GM23338 (cell line): ENCODE measurements around the gene VSIG10. TPM values are rescaled to one million over a fixed set of nuclear protein-coding genes. Genes with fewer than 3 reads are reported as not detected.
"Not testable (repeated sequence)": the region's sequence is repeated elsewhere in the genome, so short reads cannot be mapped to it uniquely, and the experiment has no call there.

Experiments used
- ATAC-seq: fragments of 200-7000 bp; cut with Tn5 transposase; 3 replicates; pipeline ENCODE4 v1.9.1; 2020
- DNase-seq: peaks from one replicate; pipeline ENCODE4 v3.0.0-alpha.2; 2015; ENCODE audit warnings: low spot score
- H2AFZ ChIP-seq: fragments of 200-600 bp; sonication (generic); 2 replicates; pipeline ENCODE4 v1.8.0; 2016; ENCODE audit warnings: antibody characterized with exemption, mild to moderate bottlenecking, moderate library complexity
- H3F3A ChIP-seq: fragments of 200-600 bp; sonication (generic); replicated peaks from 2 replicates; pipeline ENCODE4 v1.8.0; 2017; ENCODE audit warnings: antibody characterized with exemption, mixed run types, low read depth
- H3K27ac ChIP-seq: fragments of 200-600 bp; sonication (generic); 2 replicates; pipeline ENCODE4 v1.6.1; 2016; ENCODE audit warnings: low read depth
- H3K27me3 ChIP-seq: fragments of 200-600 bp; sonication (generic); 2 replicates; pipeline ENCODE4 v1.8.0; 2016; ENCODE audit warnings: mild to moderate bottlenecking, mixed run types, moderate library complexity; ENCODE audit not compliant: insufficient read depth
- H3K36me3 ChIP-seq: fragments of 200-600 bp; sonication (generic); 2 replicates; pipeline ENCODE4 v1.8.0; 2016; ENCODE audit warnings: mild to moderate bottlenecking; ENCODE audit not compliant: insufficient read depth
- H3K4me1 ChIP-seq: fragments of 200-600 bp; sonication (generic); 2 replicates; pipeline ENCODE4 v1.8.0; 2016; ENCODE audit warnings: mild to moderate bottlenecking, moderate library complexity; ENCODE audit not compliant: insufficient read depth
- H3K4me2 ChIP-seq: fragments of 200-600 bp; sonication (generic); 2 replicates; pipeline ENCODE4 v1.7.1; 2017; ENCODE audit warnings: mixed run types
- H3K4me3 ChIP-seq: fragments of 200-600 bp; sonication (generic); 2 replicates; pipeline ENCODE4 v1.6.1; 2016; ENCODE audit warnings: mixed run types
- H3K79me2 ChIP-seq: fragments of 200-600 bp; sonication (generic); replicated peaks from 2 replicates; pipeline ENCODE4 v1.8.0; 2017; ENCODE audit warnings: mild to moderate bottlenecking; ENCODE audit not compliant: insufficient read depth
- H3K9me2 ChIP-seq: fragments of 200-600 bp; sonication (generic); 2 replicates; pipeline ENCODE4 v1.8.0; 2017; ENCODE audit not compliant: insufficient read depth
- H4K20me1 ChIP-seq: fragments of 200-600 bp; sonication (generic); replicated peaks from 2 replicates; pipeline ENCODE4 v1.8.0; 2017; ENCODE audit warnings: mild to moderate bottlenecking; ENCODE audit not compliant: insufficient read depth
- H3K27ac Mint-ChIP-seq: 2 replicates; pipeline ENCODE4 v1.8.0; 2020; ENCODE audit warnings: inconsistent platforms, mild to moderate bottlenecking, moderate library complexity, mixed read lengths
- H3K27me3 Mint-ChIP-seq: 3 replicates; pipeline ENCODE4 v1.8.0; 2022; ENCODE audit warnings: low read depth, mild to moderate bottlenecking, moderate library complexity, mixed read lengths, inconsistent platforms; ENCODE audit not compliant: insufficient read depth, poor library complexity
- H3K36me3 Mint-ChIP-seq: 3 replicates; pipeline ENCODE4 v1.8.0; 2021; ENCODE audit warnings: low read depth, mild to moderate bottlenecking, inconsistent platforms, moderate library complexity, mixed read lengths
- H3K4me1 Mint-ChIP-seq: 3 replicates; pipeline ENCODE4 v1.8.0; 2020; ENCODE audit warnings: mild to moderate bottlenecking, inconsistent platforms, mixed read lengths
- H3K4me3 Mint-ChIP-seq: 3 replicates; pipeline ENCODE4 v1.8.0; 2021; ENCODE audit warnings: moderate library complexity, mild to moderate bottlenecking, inconsistent platforms, mixed read lengths
- H3K9me3 Mint-ChIP-seq: 3 replicates; pipeline ENCODE4 v1.8.0; 2020; ENCODE audit warnings: moderate library complexity, mild to moderate bottlenecking, inconsistent platforms, mixed read lengths
- CREB1 ChIP-seq: fragments of 250-450 bp; sonication (Bioruptor Pico); IDR thresholded peaks from 2 replicates; pipeline ENCODE4 v1.5.0; 2020; ENCODE audit warnings: low read depth, mild to moderate bottlenecking, moderate library complexity
- EZH2phosphoT487 ChIP-seq: fragments of 200-600 bp; sonication (generic); IDR thresholded peaks from one replicate; pipeline ENCODE4 v1.8.1; 2018; ENCODE audit warnings: antibody characterized with exemption; ENCODE audit not compliant: unreplicated experiment
- JUNB ChIP-seq: IDR thresholded peaks from one replicate; pipeline ENCODE4 v1.6.1; 2016; ENCODE audit warnings: antibody characterized with exemption; ENCODE audit not compliant: unreplicated experiment
- POLR2AphosphoS5 ChIP-seq: IDR thresholded peaks from 2 replicates; pipeline ENCODE4 v1.6.1; 2016; ENCODE audit warnings: antibody characterized with exemption, low read depth
- ZNF331 ChIP-seq: fragments of 250-450 bp; sonication (Bioruptor Pico); IDR thresholded peaks from 2 replicates; pipeline ENCODE4 v1.5.0; 2020; ENCODE audit warnings: low read depth, mild to moderate bottlenecking, moderate library complexity
- polyA plus RNA-seq: library from polyadenylated mRNA; unstranded; fragments of >200 nt; fragmentation: Nextera tagmentation; extraction: Ambion mirVana; gene quantifications from 2 replicates; pipeline ENCODE4 v1.2.1, GENCODE V29; 2016
- total RNA-seq: library from RNA; depleted of rRNA; stranded (reverse); fragments of >200 nt; shearing (Covaris generic); gene quantifications from 2 replicates; pipeline ENCODE4 v1.2.3, GENCODE V29; 2014
- TF ChIP-seq, protein P1 (sequence below): IDR thresholded peaks from 2 replicates; pipeline ENCODE4 v1.6.1; 2016; ENCODE audit warnings: antibody characterized with exemption
- TF ChIP-seq, protein P2 (sequence below): fragments of 250-450 bp; sonication (Bioruptor Pico); IDR thresholded peaks from 2 replicates; pipeline ENCODE4 v1.5.0; 2020; ENCODE audit warnings: mild to moderate bottlenecking, moderate library complexity

The VSIG10 gene
- total and polyA plus RNA-seq, 2 experiments from 2014 or later: 52.1 to 98.5 TPM

DNA sequence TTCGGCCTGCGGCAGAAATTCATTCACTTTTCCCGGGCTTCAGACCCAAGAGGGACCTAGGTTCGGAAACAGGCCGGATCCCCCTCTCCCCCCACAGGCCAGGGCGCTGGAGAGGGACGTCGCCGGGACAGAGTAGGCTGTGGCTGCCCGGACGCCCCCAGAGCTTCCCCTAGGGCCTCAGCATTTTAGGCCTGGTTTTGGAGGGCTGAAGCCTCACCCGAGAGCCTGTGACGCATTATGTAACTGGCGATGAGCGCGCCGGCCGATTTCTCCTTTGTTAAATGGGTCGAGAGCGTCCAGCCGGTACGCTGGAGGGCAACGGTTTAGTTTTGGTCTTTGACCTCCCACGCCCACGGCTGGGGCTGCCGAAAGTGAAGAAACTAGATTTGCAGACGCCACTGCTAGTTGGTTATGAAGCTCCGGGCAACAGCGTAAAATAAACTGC, 32.8 kb upstream of the VSIG10 start:
- TF ChIP-seq, protein P1, sequence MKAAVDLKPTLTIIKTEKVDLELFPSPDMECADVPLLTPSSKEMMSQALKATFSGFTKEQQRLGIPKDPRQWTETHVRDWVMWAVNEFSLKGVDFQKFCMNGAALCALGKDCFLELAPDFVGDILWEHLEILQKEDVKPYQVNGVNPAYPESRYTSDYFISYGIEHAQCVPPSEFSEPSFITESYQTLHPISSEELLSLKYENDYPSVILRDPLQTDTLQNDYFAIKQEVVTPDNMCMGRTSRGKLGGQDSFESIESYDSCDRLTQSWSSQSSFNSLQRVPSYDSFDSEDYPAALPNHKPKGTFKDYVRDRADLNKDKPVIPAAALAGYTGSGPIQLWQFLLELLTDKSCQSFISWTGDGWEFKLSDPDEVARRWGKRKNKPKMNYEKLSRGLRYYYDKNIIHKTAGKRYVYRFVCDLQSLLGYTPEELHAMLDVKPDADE: no peak
- no peak for TF ChIP-seq EZH2phosphoT487
- TF ChIP-seq POLR2AphosphoS5: no peak
- no peak for TF ChIP-seq JUNB
- peak overlapping the region; percentile 42; the same call in 1 of the 2 replicates for H3K27ac ChIP-seq
- Mint-ChIP-seq H3K27ac (peak overlapping the region; percentile 73), H3K9me3 (peaks cover 3% of the 10 kb centered on the region; the same call in 1 of the 3 replicates), H3K4me3 (peak overlapping the region; percentile 91), H3K4me1 (peaks cover 11% of the 10 kb centered on the region), H3K27me3 (peaks cover 7% of the 10 kb centered on the region), H3K36me3 (peaks cover 53% of the 10 kb centered on the region)
- no peaks in the 10 kb centered on the region for H3K9me2 ChIP-seq
- no peaks in the 10 kb centered on the region for H3K27me3 ChIP-seq
- DNase-seq (peak; percentile 71), ATAC-seq (peak; percentile 62)
- H4K20me1 ChIP-seq: peaks cover 15% of the 10 kb centered on the region
- H2AFZ ChIP-seq: no peak overlapping the region
- H3K36me3 ChIP-seq: peaks cover 32% of the 10 kb centered on the region
- peaks cover 10% of the 10 kb centered on the region; the same call in 1 of the 2 replicates for H3F3A ChIP-seq
- peak overlapping the region; percentile 93 for H3K4me3 ChIP-seq
- H3K79me2 ChIP-seq: peaks cover 74% of the 10 kb centered on the region
- H3K4me1 ChIP-seq: peaks cover 10% of the 10 kb centered on the region; the same call in 1 of the 2 replicates
- peak overlapping the region; percentile 97 for H3K4me2 ChIP-seq

DNA sequence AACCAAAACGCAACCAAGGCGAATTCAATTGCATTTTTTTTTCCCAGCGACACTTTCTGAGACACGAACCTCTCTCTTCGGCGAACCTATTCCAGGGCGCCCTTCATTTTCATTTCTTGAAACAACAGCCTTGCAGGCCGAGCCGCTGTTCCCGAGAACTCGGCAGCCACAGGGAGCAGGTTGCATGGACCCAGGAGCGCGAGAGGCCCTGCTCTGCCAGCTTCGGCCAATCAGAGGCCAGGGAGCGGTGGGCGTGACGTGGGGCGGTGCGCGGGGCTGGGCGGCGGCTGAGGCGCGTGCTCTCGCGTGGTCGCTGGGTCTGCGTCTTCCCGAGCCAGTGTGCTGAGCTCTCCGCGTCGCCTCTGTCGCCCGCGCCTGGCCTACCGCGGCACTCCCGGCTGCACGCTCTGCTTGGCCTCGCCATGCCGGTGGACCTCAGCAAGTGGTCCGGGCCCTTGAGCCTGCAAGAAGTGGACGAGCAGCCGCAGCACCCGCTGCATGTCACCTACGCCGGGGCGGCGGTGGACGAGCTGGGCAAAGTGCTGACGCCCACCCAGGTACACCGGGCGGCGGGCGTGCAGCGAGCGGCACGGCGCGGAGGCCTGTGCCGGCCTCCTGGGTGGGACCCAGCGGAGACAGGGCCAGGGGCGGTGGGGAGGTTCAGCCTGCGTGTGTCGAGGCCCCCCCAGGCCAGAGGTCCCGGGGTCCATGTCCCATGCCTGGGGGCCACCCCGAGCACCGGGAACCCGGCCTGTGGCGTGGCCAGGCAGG, 32.2 kb upstream of the VSIG10 start, which contains the start of gene PEBP1:
PEBP1 (plus strand) TSS at position 337 of the 771 bp plus-strand sequence; CDS start at position 423, 86 bp downstream.
- peak; percentile 96 for ATAC-seq
- H3K9me2 ChIP-seq: no peaks in the 10 kb centered on the region
- H3K79me2 ChIP-seq: peaks cover 70% of the 10 kb centered on the region
- H3K4me2 ChIP-seq: peak within 1 kb of the TSS; percentile 97
- Mint-ChIP-seq H3K4me3 (peak within 1 kb of the TSS; percentile 91), H3K9me3 (peaks cover 3% of the 10 kb centered on the region; the same call in 1 of the 3 replicates), H3K36me3 (peaks cover 50% of the 10 kb centered on the region), H3K27ac (peak within 1 kb of the TSS; percentile 89), H3K27me3 (peaks cover 9% of the 10 kb centered on the region), H3K4me1 (peaks cover 11% of the 10 kb centered on the region)
- peak within 1 kb of the TSS; percentile 92 for H2AFZ ChIP-seq
- no peak for TF ChIP-seq ZNF331
- TF ChIP-seq POLR2AphosphoS5: peak; percentile 97
- no peak for TF ChIP-seq JUNB
- TF ChIP-seq CREB1 (CRISPR knock-in tag): peak; percentile 65
- TF ChIP-seq, protein P2, sequence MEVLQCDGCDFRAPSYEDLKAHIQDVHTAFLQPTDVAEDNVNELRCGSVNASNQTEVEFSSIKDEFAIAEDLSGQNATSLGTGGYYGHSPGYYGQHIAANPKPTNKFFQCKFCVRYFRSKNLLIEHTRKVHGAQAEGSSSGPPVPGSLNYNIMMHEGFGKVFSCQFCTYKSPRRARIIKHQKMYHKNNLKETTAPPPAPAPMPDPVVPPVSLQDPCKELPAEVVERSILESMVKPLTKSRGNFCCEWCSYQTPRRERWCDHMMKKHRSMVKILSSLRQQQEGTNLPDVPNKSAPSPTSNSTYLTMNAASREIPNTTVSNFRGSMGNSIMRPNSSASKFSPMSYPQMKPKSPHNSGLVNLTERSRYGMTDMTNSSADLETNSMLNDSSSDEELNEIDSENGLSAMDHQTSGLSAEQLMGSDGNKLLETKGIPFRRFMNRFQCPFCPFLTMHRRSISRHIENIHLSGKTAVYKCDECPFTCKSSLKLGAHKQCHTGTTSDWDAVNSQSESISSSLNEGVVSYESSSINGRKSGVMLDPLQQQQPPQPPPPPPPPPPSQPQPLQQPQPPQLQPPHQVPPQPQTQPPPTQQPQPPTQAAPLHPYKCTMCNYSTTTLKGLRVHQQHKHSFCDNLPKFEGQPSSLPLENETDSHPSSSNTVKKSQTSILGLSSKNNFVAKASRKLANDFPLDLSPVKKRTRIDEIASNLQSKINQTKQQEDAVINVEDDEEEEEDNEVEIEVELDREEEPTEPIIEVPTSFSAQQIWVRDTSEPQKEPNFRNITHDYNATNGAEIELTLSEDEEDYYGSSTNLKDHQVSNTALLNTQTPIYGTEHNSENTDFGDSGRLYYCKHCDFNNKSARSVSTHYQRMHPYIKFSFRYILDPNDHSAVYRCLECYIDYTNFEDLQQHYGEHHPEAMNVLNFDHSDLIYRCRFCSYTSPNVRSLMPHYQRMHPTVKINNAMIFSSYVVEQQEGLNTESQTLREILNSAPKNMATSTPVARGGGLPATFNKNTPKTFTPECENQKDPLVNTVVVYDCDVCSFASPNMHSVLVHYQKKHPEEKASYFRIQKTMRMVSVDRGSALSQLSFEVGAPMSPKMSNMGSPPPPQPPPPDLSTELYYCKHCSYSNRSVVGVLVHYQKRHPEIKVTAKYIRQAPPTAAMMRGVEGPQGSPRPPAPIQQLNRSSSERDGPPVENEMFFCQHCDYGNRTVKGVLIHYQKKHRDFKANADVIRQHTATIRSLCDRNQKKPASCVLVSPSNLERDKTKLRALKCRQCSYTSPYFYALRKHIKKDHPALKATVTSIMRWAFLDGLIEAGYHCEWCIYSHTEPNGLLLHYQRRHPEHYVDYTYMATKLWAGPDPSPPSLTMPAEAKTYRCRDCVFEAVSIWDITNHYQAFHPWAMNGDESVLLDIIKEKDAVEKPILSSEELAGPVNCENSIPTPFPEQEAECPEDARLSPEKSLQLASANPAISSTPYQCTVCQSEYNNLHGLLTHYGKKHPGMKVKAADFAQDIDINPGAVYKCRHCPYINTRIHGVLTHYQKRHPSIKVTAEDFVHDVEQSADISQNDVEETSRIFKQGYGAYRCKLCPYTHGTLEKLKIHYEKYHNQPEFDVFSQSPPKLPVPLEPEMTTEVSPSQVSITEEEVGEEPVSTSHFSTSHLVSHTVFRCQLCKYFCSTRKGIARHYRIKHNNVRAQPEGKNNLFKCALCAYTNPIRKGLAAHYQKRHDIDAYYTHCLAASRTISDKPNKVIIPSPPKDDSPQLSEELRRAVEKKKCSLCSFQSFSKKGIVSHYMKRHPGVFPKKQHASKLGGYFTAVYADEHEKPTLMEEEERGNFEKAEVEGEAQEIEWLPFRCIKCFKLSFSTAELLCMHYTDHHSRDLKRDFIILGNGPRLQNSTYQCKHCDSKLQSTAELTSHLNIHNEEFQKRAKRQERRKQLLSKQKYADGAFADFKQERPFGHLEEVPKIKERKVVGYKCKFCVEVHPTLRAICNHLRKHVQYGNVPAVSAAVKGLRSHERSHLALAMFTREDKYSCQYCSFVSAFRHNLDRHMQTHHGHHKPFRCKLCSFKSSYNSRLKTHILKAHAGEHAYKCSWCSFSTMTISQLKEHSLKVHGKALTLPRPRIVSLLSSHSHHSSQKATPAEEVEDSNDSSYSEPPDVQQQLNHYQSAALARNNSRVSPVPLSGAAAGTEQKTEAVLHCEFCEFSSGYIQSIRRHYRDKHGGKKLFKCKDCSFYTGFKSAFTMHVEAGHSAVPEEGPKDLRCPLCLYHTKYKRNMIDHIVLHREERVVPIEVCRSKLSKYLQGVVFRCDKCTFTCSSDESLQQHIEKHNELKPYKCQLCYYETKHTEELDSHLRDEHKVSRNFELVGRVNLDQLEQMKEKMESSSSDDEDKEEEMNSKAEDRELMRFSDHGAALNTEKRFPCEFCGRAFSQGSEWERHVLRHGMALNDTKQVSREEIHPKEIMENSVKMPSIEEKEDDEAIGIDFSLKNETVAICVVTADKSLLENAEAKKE (CRISPR knock-in tag): no peak
- peaks cover 27% of the 10 kb centered on the region for H3K36me3 ChIP-seq
- peak; percentile 86 for DNase-seq
- H3K4me3 ChIP-seq: peak within 1 kb of the TSS; percentile 93
- peaks cover 10% of the 10 kb centered on the region; the same call in 1 of the 2 replicates for H3F3A ChIP-seq
- H3K27me3 ChIP-seq: no peaks in the 10 kb centered on the region
- H3K4me1 ChIP-seq: peaks cover 10% of the 10 kb centered on the region; the same call in 1 of the 2 replicates
- peak within 1 kb of the TSS; percentile 67 for H3K27ac ChIP-seq
- peaks cover 15% of the 10 kb centered on the region for H4K20me1 ChIP-seq

DNA sequence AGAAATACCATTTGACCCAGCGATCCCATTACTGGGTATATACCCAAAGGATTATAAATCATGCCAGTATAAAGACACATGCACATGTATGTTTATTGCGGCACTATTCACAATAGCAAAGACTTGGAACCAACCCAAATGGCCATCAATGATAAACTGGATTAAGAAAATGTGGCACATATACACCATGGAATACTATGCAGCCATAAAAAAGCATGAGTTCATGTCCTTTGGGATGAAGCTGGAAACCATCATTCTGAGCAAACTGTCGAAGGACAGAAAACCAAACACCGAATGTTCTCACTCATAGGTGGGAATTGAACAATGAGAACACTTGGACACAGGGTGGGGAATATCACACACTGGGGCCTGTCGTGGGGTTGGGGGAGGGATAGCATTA, 25.6 kb upstream of the VSIG10 start:
- not testable (repeated sequence) for DNase-seq, H3K27me3 Mint-ChIP-seq, ATAC-seq, H4K20me1 ChIP-seq, H3K4me1 Mint-ChIP-seq, H3K79me2 ChIP-seq, H3K4me1 ChIP-seq, H3K9me2 ChIP-seq, H2AFZ ChIP-seq, H3F3A ChIP-seq, H3K4me2 ChIP-seq, H3K27ac ChIP-seq, H3K27ac Mint-ChIP-seq, H3K4me3 ChIP-seq, H3K27me3 ChIP-seq, H3K4me3 Mint-ChIP-seq, H3K36me3 ChIP-seq
- Mint-ChIP-seq H3K9me3 (peaks cover 12% of the 10 kb centered on the region; the same call in 1 of the 3 replicates), H3K36me3 (peaks cover 37% of the 10 kb centered on the region)
